Progenitor cell of endocrine pancreas (in vitro differentiated cells): Measurements from ENCODE around the gene ADGRB2. TPM values are rescaled to one million over a fixed set of nuclear protein-coding genes. Genes with fewer than 3 reads are reported as not detected.

Source experiments
- DNase-seq: peaks from one replicate; pipeline ENCODE4 v3.0.0; 2021; ENCODE audit warnings: low spot score; ENCODE audit not compliant: unreplicated experiment
- H3K27ac Mint-ChIP-seq: 2 replicates; pipeline ENCODE4 v1.8.0; 2021; ENCODE audit warnings: mild to moderate bottlenecking, moderate library complexity, mixed read lengths
- H3K27me3 Mint-ChIP-seq: 2 replicates; pipeline ENCODE4 v1.8.0; 2021; ENCODE audit warnings: mixed read lengths
- H3K36me3 Mint-ChIP-seq: 2 replicates; pipeline ENCODE4 v1.8.0; 2022; ENCODE audit warnings: mixed read lengths; ENCODE audit not compliant: insufficient read depth
- H3K4me1 Mint-ChIP-seq: 2 replicates; pipeline ENCODE4 v1.8.0; 2021; ENCODE audit warnings: low read depth, mixed read lengths
- H3K4me3 Mint-ChIP-seq: 2 replicates; pipeline ENCODE4 v1.8.0; 2021; ENCODE audit warnings: low read depth, mild to moderate bottlenecking, moderate library complexity, mixed read lengths
- H3K9me3 Mint-ChIP-seq: 2 replicates; pipeline ENCODE4 v1.8.0; 2021; ENCODE audit warnings: low read depth, mixed read lengths
- total RNA-seq: library from RNA; stranded (reverse); gene quantifications from 2 replicates; pipeline ENCODE4 v1.2.1, GENCODE V29; 2021
- TF ChIP-seq, protein P1 (sequence below): fragments of 200-600 bp; sonication (generic); IDR thresholded peaks from one replicate; pipeline ENCODE4 v1.5.0; 2021; ENCODE audit warnings: antibody characterized with exemption, mild to moderate bottlenecking; ENCODE audit not compliant: unreplicated experiment

The ADGRB2 gene
- total RNA-seq, 1 donor from 2014 or later = 5.5 TPM

- H3K9me3 Mint-ChIP-seq = no peaks in the 10 kb centered on the region
- TF ChIP-seq, protein P1, sequence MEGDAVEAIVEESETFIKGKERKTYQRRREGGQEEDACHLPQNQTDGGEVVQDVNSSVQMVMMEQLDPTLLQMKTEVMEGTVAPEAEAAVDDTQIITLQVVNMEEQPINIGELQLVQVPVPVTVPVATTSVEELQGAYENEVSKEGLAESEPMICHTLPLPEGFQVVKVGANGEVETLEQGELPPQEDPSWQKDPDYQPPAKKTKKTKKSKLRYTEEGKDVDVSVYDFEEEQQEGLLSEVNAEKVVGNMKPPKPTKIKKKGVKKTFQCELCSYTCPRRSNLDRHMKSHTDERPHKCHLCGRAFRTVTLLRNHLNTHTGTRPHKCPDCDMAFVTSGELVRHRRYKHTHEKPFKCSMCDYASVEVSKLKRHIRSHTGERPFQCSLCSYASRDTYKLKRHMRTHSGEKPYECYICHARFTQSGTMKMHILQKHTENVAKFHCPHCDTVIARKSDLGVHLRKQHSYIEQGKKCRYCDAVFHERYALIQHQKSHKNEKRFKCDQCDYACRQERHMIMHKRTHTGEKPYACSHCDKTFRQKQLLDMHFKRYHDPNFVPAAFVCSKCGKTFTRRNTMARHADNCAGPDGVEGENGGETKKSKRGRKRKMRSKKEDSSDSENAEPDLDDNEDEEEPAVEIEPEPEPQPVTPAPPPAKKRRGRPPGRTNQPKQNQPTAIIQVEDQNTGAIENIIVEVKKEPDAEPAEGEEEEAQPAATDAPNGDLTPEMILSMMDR = no peak
- H3K36me3 Mint-ChIP-seq = no peaks in the 10 kb centered on the region
- peak overlapping the region; percentile 5 for H3K27ac Mint-ChIP-seq
- H3K4me1 Mint-ChIP-seq = no peaks in the 10 kb centered on the region
- H3K4me3 Mint-ChIP-seq = no peak overlapping the region
- peaks cover 15% of the 10 kb centered on the region for H3K27me3 Mint-ChIP-seq
- no peak for DNase-seq
Measured at GRCh38 chr1:31790140-31790539, 26.0 kb upstream of the ADGRB2 start.

GRCh38 chr1:31789259-31790065 is 25.3 kb upstream of the ADGRB2 start:
- Mint-ChIP-seq H3K4me1 (no peaks in the 10 kb centered on the region), H3K9me3 (no peaks in the 10 kb centered on the region), H3K36me3 (no peaks in the 10 kb centered on the region), H3K27me3 (peaks cover 15% of the 10 kb centered on the region), H3K4me3 (peak overlapping the region; percentile 84), H3K27ac (no peak overlapping the region)
- TF ChIP-seq, protein P1 = peak; percentile 76
- DNase-seq = peak; percentile 99

GRCh38 chr1:31788825-31789256 is 24.7 kb upstream of the ADGRB2 start:
- no peaks in the 10 kb centered on the region for H3K9me3 Mint-ChIP-seq
- DNase-seq = no peak
- TF ChIP-seq, protein P1 = no peak
- peak overlapping the region; percentile 84 for H3K4me3 Mint-ChIP-seq
- H3K27ac Mint-ChIP-seq = peak overlapping the region; percentile 74
- H3K4me1 Mint-ChIP-seq = no peaks in the 10 kb centered on the region
- no peaks in the 10 kb centered on the region for H3K36me3 Mint-ChIP-seq
- peaks cover 15% of the 10 kb centered on the region for H3K27me3 Mint-ChIP-seq

GRCh38 chr1:31788138-31788824 is 24.1 kb upstream of the ADGRB2 start:
- H3K9me3 Mint-ChIP-seq = no peaks in the 10 kb centered on the region
- TF ChIP-seq, protein P1 = no peak
- no peaks in the 10 kb centered on the region for H3K36me3 Mint-ChIP-seq
- H3K4me3 Mint-ChIP-seq = peak overlapping the region; percentile 84
- no peaks in the 10 kb centered on the region for H3K4me1 Mint-ChIP-seq
- peak; percentile 90 for DNase-seq
- H3K27ac Mint-ChIP-seq = peak overlapping the region; percentile 91
- peaks cover 15% of the 10 kb centered on the region for H3K27me3 Mint-ChIP-seq

DNA sequence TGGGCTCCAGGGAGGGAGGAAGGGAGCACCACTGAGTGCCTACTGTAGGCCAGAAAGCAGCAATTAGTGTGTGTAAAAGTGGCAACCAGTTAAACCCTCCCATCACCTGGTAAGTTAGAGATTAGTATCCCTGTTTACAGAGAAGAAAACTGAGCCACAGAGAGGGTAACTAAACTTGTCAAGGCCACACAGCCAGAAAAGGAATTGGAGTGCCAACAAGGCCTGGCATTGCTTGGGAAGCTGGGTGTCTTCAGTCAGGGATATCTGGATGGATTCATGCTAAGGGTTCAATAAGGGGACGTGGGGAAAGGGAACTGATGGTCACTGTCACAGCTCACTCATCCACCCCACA is 23.6 kb upstream of the ADGRB2 start:
- Mint-ChIP-seq H3K9me3 (no peaks in the 10 kb centered on the region), H3K4me3 (peak overlapping the region; percentile 84), H3K36me3 (no peaks in the 10 kb centered on the region), H3K27ac (no peak overlapping the region), H3K27me3 (peaks cover 12% of the 10 kb centered on the region), H3K4me1 (no peaks in the 10 kb centered on the region)
- DNase-seq = no peak
- TF ChIP-seq, protein P1 = no peak
